ENCODE measurements around the gene LRRC34.
A peak's percentile ranks its signal among the peaks of the same experiment; 100 is the strongest.

Gene LRRC34

DNA sequence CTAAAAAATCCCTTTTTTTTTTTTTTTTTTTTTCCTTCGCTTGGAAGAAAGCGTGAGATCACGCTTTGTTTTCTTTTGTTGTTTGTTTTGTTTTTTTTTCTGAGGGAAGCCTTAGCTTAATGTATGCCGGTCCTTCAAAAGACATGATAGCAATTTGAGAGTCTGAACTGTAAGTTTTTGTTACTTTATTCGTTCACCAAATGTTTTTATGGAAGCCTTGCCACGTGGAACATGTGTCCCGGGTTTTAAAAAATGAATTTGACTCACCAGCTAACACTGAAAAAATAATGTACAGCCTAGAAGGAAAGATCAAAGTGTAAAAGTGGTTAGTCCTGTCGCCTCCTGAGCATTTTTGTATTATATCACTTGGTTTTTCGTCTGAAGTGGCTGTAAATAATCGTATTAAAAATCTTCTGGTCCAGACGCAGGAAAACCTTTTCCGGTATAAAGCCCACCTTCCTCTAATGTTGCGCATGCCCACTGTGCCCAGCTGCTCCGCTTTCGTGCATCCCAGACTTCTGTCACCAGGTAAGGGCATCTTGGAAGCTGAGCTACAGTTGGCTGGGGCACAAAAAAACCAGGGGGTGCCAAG, 40.3 kb downstream of the LRRC34 start:
- peak; percentile 45 for DNase-seq (ENCODE audit: low read depth)
- H3K4me3 ChIP-seq (ENCODE audit: control insufficient read depth, low read depth, low read length), result peak overlapping the region; percentile 100
- TF ChIP-seq, protein P1, sequence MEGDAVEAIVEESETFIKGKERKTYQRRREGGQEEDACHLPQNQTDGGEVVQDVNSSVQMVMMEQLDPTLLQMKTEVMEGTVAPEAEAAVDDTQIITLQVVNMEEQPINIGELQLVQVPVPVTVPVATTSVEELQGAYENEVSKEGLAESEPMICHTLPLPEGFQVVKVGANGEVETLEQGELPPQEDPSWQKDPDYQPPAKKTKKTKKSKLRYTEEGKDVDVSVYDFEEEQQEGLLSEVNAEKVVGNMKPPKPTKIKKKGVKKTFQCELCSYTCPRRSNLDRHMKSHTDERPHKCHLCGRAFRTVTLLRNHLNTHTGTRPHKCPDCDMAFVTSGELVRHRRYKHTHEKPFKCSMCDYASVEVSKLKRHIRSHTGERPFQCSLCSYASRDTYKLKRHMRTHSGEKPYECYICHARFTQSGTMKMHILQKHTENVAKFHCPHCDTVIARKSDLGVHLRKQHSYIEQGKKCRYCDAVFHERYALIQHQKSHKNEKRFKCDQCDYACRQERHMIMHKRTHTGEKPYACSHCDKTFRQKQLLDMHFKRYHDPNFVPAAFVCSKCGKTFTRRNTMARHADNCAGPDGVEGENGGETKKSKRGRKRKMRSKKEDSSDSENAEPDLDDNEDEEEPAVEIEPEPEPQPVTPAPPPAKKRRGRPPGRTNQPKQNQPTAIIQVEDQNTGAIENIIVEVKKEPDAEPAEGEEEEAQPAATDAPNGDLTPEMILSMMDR (IDR thresholded peaks at IDR 0.05; ENCODE audit: control insufficient read depth, insufficient read depth, low read depth, low read length, missing control alignments), result no peak

DNA sequence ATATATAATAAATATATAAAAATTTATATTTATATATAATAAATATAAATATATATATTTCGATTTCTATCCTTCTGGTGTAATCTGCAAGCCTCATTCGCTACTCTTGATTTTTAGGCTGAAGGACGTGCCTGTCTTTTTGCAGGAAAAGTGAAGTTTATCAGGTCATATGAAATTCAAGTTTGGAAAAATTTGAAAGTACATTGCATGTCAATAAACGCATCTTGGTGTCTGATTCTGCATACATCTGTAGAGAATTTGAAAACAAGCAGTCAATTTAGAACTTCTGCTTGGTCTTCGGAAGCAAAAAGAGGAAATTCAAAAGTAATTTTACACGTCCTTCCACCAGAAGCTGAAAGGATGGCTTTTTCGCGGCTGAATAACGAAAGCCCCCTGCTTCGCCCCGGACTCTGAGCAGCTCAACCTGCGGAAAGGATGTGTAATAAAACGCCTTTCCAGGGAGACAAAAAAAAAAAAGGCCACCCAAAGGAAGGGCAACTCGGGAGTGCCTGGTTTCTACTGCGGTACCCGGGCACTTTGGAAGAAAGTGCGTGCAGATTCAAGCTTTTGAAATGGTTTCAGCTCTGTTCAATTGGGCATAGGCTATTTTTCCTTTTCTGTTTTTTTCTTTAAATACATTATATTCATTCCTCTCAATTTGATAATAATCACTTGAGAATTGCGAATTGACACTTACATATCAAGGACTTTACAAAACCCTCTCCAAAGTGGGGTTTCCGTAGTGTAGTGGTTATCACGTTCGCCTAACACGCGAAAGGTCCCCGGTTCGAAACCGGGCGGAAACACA, 41.0 kb downstream of the LRRC34 start:
- DNase-seq (ENCODE audit: low read depth), result peak; percentile 40
- peak overlapping the region; percentile 100 for H3K4me3 ChIP-seq (ENCODE audit: control insufficient read depth, low read depth, low read length)
- TF ChIP-seq, protein P1 (IDR thresholded peaks at IDR 0.05; ENCODE audit: control insufficient read depth, insufficient read depth, low read depth, low read length, missing control alignments), result no peak

DNA sequence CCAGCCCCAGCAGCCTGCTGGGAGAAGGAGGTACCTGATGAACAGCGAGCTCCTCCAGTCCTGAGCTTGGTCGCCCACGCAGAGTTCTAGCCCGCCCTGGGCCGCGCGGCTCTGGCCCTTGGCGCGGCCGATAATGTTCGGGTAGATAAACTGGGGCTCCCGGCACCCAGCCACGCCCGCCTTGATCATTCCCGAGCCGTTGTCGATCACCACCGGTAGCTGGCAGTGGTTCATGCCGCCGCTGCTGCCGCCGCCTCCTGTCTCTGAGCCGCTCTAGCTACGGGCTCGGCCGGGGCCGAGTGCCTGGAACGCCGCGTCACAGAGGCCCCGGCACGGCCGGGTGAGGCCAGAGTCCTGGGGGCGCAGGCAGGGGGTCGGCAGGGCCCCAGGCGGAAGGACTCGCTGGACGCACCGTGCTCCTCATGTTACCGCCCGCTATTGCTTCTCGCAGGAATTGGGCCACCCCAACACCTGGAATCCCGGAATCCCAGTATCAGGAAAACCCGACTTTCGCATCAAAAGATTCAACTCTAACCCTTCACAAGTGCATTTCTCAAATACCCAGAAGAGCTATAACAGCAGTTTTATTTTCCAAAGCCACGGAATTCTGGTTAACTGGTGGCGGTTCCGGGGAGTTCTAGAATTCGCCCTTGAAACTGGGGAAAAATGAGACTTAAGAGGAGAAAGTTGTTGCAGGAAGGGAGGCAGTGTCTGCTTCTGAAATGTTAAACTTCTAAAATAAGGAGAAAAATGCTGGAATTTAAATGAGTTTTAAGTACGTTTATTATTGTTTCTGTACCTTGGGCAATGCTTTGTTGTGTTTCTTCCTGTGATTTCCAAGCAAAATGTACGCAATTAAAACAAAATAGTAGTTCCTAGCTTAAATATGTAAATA, 43.2 kb downstream of the LRRC34 start, which contains the start of gene ACTRT3:
TSS of gene ACTRT3 (minus strand) at position 275 of the 895 bp plus-strand sequence. CDS start at position 234, 41 bp downstream.
- peak within 1 kb of the TSS; percentile 71 for H3K4me3 ChIP-seq (ENCODE audit: control insufficient read depth, low read depth, low read length)
- TF ChIP-seq, protein P1 (IDR thresholded peaks at IDR 0.05; ENCODE audit: control insufficient read depth, insufficient read depth, low read depth, low read length, missing control alignments), result no peak
- no peak for DNase-seq (ENCODE audit: low read depth)

DNA sequence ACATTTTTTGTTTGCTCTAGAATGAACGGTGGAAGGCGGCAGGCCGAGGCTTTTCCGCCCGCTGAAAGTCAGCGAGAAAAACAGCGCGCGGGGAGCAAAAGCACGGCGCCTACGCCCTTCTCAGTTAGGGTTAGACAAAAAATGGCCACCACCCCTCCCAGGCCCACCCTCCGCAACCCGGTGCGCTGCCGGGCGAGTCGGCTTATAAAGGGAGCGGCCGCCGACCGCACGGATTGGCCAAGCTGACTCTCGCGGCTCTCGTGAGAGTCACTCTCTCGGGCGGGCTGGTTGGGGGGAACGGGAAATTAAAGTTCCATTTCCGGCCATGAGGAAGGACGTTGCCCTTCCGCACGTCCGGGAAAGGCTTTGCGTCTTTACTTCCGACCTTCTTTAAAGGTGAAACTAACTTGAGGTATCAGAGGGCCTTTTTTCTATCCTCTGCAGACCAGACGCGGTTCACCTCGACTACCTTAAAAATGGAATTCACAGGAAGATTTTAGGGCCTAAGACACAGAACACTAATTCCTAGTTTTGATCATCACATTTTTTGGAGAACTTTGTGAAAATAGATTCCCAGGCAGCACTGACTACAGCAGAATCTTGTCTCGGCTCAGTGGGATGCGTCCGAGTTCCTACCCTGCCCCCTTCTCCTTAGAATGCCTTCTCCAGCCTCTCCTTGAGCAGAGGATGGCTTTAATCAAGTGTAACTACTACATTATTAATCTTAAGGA, 47.7 kb downstream of the LRRC34 start, which contains the start of gene TERC:
TSS of gene TERC (minus strand) at position 179 of the 731 bp plus-strand sequence.
- DNase-seq (ENCODE audit: low read depth), result peak; percentile 64
- TF ChIP-seq, protein P1 (IDR thresholded peaks at IDR 0.05; ENCODE audit: control insufficient read depth, insufficient read depth, low read depth, low read length, missing control alignments), result no peak
- peak within 1 kb of the TSS; percentile 77 for H3K4me3 ChIP-seq (ENCODE audit: control insufficient read depth, low read depth, low read length)

DNA sequence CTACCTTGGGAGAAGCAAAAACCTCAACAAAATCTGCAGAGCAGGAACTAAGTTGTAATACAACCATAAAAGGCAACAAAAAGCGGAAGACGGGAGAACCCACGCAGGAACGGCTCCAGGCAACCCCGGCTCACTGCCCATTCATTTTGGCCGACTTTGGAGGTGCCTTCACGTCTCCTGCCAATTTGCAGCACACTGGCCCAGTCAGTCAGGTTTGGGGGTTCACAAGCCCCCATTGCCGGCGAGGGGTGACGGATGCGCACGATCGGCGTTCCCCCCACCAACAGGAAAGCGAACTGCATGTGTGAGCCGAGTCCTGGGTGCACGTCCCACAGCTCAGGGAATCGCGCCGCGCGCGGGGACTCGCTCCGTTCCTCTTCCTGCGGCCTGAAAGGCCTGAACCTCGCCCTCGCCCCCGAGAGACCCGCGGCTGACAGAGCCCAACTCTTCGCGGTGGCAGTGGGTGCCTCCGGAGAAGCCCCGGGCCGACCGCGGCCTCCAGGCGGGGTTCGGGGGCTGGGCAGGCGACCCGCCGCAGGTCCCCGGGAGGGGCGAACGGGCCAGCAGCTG, 48.3 kb downstream of the LRRC34 start:
- TF ChIP-seq, protein P1 (IDR thresholded peaks at IDR 0.05; ENCODE audit: control insufficient read depth, insufficient read depth, low read depth, low read length, missing control alignments), result no peak
- peak overlapping the region; percentile 77 for H3K4me3 ChIP-seq (ENCODE audit: control insufficient read depth, low read depth, low read length)
- DNase-seq (ENCODE audit: low read depth), result no peak
